22Rv1 (cell line): Measurements from ENCODE around the gene MN1.

ENCODE experiments used
- H3K27ac ChIP-seq: fragments of 450-650 bp; 2 replicates; pipeline ENCODE4 v1.5.1; 2017
- ZFX ChIP-seq: fragments of 450-650 bp; IDR thresholded peaks from 2 replicates; pipeline ENCODE4 v1.6.1; 2017; ENCODE audit warnings: antibody characterized with exemption, borderline replicate concordance
- TF ChIP-seq, protein P1 (sequence below): fragments of 450-650 bp; IDR thresholded peaks from 2 replicates; pipeline ENCODE4 v1.5.1; 2017; ENCODE audit warnings: mild to moderate bottlenecking

MN1 gene

DNA sequence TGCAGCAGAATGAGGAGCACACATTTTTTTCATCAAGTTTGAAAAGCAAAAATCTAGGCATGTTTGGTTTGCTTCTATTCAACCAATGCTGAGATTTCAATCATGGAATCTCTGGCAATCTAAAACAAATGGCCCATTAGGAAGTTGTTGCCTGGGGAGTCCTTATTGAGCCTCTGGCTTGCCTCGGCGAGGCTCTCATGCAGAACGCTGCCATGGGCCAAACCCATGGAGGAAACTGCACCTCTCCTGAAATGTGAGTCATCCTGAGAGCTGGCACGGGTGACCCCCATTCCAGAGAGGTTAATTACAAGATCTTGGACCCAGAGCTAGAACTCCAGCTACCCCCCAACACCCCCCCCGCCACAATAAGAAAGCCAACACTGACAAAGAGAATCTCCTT lies 80.7 kb downstream of the MN1 start:
- no peak for TF ChIP-seq ZFX
- TF ChIP-seq, protein P1, sequence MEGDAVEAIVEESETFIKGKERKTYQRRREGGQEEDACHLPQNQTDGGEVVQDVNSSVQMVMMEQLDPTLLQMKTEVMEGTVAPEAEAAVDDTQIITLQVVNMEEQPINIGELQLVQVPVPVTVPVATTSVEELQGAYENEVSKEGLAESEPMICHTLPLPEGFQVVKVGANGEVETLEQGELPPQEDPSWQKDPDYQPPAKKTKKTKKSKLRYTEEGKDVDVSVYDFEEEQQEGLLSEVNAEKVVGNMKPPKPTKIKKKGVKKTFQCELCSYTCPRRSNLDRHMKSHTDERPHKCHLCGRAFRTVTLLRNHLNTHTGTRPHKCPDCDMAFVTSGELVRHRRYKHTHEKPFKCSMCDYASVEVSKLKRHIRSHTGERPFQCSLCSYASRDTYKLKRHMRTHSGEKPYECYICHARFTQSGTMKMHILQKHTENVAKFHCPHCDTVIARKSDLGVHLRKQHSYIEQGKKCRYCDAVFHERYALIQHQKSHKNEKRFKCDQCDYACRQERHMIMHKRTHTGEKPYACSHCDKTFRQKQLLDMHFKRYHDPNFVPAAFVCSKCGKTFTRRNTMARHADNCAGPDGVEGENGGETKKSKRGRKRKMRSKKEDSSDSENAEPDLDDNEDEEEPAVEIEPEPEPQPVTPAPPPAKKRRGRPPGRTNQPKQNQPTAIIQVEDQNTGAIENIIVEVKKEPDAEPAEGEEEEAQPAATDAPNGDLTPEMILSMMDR: no peak
- no peak overlapping the region for H3K27ac ChIP-seq

DNA sequence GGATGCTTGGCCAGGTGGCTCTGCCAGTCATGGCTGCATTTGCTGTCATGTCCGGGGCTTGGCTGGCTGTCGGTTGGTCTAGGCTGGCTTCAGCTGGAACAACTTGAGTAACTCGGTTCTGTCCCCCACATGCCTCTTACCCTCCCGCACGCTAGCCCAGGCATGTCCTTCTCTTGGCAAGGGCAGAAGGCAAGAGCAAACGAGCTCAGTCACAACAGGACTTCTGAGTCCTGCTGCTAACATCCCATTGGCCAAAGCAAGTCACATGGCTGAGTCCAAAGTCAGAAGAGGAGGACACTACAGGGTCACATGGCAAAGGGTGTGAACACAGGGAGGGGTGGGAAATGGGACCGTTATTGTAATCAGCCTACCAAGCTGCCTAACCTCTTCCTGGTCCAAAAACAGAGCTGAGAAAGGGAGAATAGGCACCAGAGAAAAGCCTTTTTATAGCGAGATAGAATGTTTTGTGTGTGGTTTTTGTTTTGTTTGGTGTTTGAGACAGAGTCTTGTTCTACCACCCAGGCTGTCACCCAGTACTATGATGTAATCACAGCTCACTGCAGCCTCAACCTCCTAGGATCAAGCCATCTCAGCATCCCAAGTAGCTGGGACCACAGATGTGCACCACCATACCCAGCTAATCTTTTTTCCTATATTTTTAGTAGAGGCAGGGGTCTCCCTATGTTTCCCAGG lies 81.9 kb downstream of the MN1 start:
- H3K27ac ChIP-seq: no peak overlapping the region
- TF ChIP-seq, protein P1: no peak
- no peak for TF ChIP-seq ZFX

DNA sequence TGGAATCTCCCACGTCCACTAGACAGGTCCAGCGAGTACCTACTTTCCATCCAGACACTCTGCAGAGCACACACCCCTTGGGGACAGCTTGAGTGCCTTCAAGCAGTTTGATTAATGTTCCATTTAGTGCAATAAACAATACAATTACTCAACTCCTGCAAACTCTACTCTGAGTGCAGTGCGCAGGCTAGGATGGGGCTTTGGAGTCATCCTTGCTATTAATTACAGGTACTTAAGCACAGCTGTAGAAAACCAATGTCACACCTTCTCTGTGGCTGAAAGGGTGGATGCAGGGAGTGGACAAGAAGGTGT lies 82.6 kb downstream of the MN1 start:
- TF ChIP-seq, protein P1: no peak
- no peak for TF ChIP-seq ZFX
- H3K27ac ChIP-seq: no peak overlapping the region

DNA sequence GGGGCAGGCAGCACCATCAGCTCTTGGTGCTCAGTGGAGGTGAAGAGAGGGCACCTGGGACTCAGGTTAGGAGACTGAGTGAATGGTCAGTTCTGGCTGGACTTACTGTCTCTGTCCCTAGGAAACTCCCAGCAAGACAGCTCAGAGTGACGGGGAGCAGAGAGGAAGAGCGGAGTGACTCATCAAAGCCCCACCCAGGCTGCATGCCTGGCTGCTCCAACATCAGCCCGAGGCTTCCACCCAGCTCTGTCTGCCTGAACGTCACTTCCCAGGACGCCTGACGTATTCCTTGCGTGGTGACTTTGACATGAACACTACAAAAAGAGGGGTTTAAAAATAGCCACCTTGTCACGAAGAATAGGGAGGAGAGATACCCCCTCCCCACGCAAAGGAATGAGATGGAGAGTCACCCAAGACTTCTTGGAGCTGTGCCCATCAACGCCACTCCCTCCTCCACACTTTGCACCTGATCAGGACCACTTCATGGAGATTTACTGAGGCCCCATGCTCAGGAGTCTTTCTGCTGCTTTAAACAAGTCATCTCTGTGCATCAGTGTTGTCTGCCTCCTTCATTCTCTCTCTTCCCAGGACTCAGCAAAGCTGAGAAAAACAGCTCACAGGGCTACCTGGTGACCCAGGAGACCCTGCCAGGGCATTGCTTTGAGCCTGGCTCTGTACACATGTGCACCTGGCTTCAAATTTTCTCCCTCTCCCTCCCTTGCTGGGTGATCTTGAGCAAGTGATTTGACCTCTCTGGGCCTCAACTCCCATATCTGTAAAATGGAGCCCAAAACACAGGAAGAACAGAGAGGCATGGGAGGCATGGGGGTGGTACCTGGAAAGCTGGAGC lies 83.1 kb downstream of the MN1 start:
- TF ChIP-seq, protein P1: no peak
- no peak overlapping the region for H3K27ac ChIP-seq

DNA sequence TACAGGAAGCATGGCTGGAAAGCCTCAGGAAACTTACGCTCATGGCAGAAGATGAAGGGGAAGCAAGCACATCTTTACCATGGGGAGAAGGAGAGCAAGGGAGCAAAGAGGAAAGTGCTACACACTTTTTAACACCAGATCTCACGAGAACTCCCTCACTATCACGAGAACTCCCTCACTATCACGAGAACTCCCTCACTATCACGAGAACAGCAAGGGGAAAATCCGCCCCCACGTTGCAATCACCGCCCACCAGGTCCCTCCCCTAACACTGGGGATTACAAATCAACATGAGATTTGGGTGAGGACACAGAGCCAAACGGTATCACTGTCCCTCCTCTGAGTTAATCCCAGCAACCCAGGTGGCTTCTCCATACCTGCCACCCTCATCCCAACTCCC lies 84.5 kb downstream of the MN1 start:
- TF ChIP-seq, protein P1: no peak
- no peak overlapping the region for H3K27ac ChIP-seq

DNA sequence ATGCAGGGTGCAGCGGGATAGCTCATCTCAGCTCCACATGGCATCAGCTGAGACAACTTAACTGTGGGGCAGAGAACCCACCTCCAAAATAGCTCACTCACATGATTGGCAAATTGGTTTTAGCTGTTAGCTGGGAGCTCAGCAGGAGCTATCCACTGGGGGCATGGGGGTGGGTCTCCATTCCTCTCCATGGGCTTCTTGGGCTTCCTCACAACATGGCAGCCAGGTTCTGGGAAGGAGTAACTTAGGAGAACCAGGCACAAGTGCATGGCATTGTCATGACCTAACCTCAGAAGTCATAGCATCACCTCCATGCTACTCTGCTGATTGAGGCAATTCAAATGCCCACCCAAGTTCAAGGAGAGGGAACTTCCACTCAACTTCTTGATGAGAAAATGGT lies 85.5 kb downstream of the MN1 start:
- no peak for TF ChIP-seq ZFX
- TF ChIP-seq, protein P1: no peak
- H3K27ac ChIP-seq: no peak overlapping the region

DNA sequence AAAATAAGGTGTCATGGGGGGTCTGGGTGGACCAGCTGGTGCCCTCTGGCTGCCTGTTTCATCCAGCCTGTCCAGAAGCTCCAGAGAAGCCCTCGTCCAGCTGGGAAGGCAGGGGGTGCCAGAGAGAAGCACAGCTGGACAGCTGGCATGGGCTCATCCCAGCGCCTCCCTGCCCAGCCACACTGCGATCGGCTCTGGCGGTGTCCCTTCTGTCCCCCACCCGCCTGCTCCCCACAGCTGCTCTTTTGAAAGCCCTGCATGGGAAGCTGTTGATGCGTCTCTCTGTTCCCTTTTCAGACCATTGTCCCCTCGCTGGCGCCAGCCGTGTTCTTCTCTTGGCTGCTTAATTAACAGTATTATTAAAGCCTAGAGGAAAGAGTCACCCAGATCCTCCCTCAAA lies 86.5 kb downstream of the MN1 start:
- H3K27ac ChIP-seq: no peak overlapping the region
- TF ChIP-seq, protein P1: no peak
- TF ChIP-seq ZFX: no peak
